ENCODE data around the gene IKZF4.

IKZF4 gene

GRCh38 chr12:56084958-56085543 is 64.2 kb downstream of the IKZF4 start:
- DNase-seq: no peak

GRCh38 chr12:56086096-56086495 is 65.3 kb downstream of the IKZF4 start:
- DNase-seq: no peak

GRCh38 chr12:56086608-56087007 is 65.8 kb downstream of the IKZF4 start:
- DNase-seq: no peak

GRCh38 chr12:56087220-56087619 is 66.4 kb downstream of the IKZF4 start:
- DNase-seq: no peak

All from SIG-M5 (cell line).